GM12878 (cell line): ENCODE results near the gene MAGED4. TPM values are rescaled to one million over a fixed set of nuclear protein-coding genes. Genes with fewer than 3 reads are reported as not detected.

Experiments used
- ATAC-seq: fragments of 200-7000 bp; cut with Tn5 transposase; 3 replicates; pipeline ENCODE4 v1.9.1; 2020; ENCODE audit warnings: mild to moderate bottlenecking, moderate library complexity
- BruUV-seq: library from RNA; stranded (reverse); fragments of 400-500 nt; replicated peaks from 2 replicates; lab custom pipeline; 2021; lab: Mats Ljungman, UMichigan
- CTCF ChIA-PET: fragments of 300-600 bp; sonication (Branson Sonifier 250); formaldehyde crosslinking; extraction: SDS; loops from one replicate; lab custom pipeline; 2021; ENCODE audit warnings: inconsistent platforms; lab: Yijun Ruan, JAX
- POLR2A ChIA-PET: fragments of 350-600 bp; formaldehyde crosslinking; extraction: SDS; loops from one replicate; lab custom pipeline; 2021; ENCODE audit warnings: inconsistent platforms; lab: Charles Lee
- RAD21 ChIA-PET: fragments of 300-600 bp; sonication (Branson Sonifier 250); formaldehyde crosslinking; loops from one replicate; lab custom pipeline; 2023; ENCODE audit warnings: antibody characterized with exemption; ENCODE audit not compliant: unreplicated experiment; lab: Charles Lee
- SMC1A ChIA-PET: fragments of 300-600 bp; sonication (Branson Sonifier 250); formaldehyde crosslinking; loops from one replicate; lab custom pipeline; 2023; ENCODE audit not compliant: unreplicated experiment, uncharacterized antibody; lab: Charles Lee
- DNase-seq: peaks from one replicate; pipeline ENCODE4 v3.0.0-alpha.2; 2011; ENCODE audit warnings: low read depth, low spot score
- FAIRE-seq: peaks from 3 replicates; lab custom pipeline; 2011; peaks lifted over from hg19 to GRCh38; lab: Jason Lieb, UNC
- H2AFZ ChIP-seq: 2 replicates; pipeline ENCODE4 v1.6.0; 2011; ENCODE audit warnings: low read depth, low read length, control low read depth; ENCODE audit not compliant: control insufficient read depth
- H3K27ac ChIP-seq: 2 replicates; pipeline ENCODE4 v1.5.1; 2011; ENCODE audit warnings: control low read depth; ENCODE audit not compliant: control insufficient read depth, insufficient read depth
- H3K27me3 ChIP-seq, 2 experiments: replicated peaks in 1 of 2; 2 replicates each; pipeline versions ENCODE4 v1.6.0 to v1.6.1; 2011; ENCODE audit warnings: low read length in 1 of 2; ENCODE audit not compliant: control insufficient read depth in 2 of 2, insufficient read depth in 2 of 2
- H3K36me3 ChIP-seq, 2 experiments: 2 replicates each; pipeline ENCODE4 v1.5.1; 2011; ENCODE audit warnings: low read length in 1 of 2; ENCODE audit not compliant: control insufficient read depth in 2 of 2, insufficient read depth in 2 of 2
- H3K4me1 ChIP-seq: 2 replicates; pipeline ENCODE4 v1.6.1; 2011; ENCODE audit warnings: mild to moderate bottlenecking, low read length, moderate library complexity, mixed read lengths; ENCODE audit not compliant: control insufficient read depth, insufficient read depth
- H3K4me2 ChIP-seq: 2 replicates; pipeline ENCODE4 v1.6.0; 2011; ENCODE audit warnings: control low read depth; ENCODE audit not compliant: control insufficient read depth, insufficient read depth
- H3K4me3 ChIP-seq: fragments of 200-600 bp; sonication (generic); 2 replicates; pipeline ENCODE4 v1.5.1; 2016
- H3K79me2 ChIP-seq: 2 replicates; pipeline ENCODE4 v1.6.0; 2011; ENCODE audit warnings: low read length; ENCODE audit not compliant: control insufficient read depth, insufficient read depth
- H3K9ac ChIP-seq: 2 replicates; pipeline ENCODE4 v1.8.0; 2011; ENCODE audit warnings: low read length, control low read depth, mixed read lengths; ENCODE audit not compliant: control insufficient read depth, insufficient read depth
- H3K9me3 ChIP-seq: replicated peaks from 3 replicates; pipeline ENCODE4 v1.5.1; 2011; ENCODE audit warnings: mild to moderate bottlenecking, low read length; ENCODE audit not compliant: control insufficient read depth, insufficient read depth
- H4K20me1 ChIP-seq: 2 replicates; pipeline ENCODE4 v1.6.0; 2011; ENCODE audit not compliant: control insufficient read depth, insufficient read depth
- BMI1 ChIP-seq: fragments of 450-650 bp; IDR thresholded peaks from 2 replicates; pipeline ENCODE4 v1.6.1; 2016; ENCODE audit warnings: mild to moderate bottlenecking, moderate library complexity, borderline replicate concordance
- CUX1 ChIP-seq: IDR thresholded peaks from 2 replicates; pipeline ENCODE4 v1.6.1; 2012; ENCODE audit warnings: improper control_type of control experiment, low read depth, low read length; ENCODE audit not compliant: insufficient replicate concordance
- EED ChIP-seq: sonication (generic); IDR thresholded peaks from 2 replicates; pipeline ENCODE4 v1.6.1; 2016; ENCODE audit warnings: antibody characterized with exemption, low read depth
- JUND ChIP-seq: IDR thresholded peaks from 2 replicates; pipeline ENCODE4 v1.6.1; 2012; ENCODE audit warnings: low read depth, mild to moderate bottlenecking, low read length, improper control_type of control experiment, moderate library complexity
- POU2F2 ChIP-seq: IDR thresholded peaks from 3 replicates; pipeline ENCODE4 v1.6.1; 2011; ENCODE audit warnings: low read depth, mild to moderate bottlenecking, low read length, borderline replicate concordance
- PRDM15 ChIP-seq: fragments of 450-650 bp; formaldehyde crosslinking; IDR thresholded peaks from 2 replicates; pipeline ENCODE4 v1.4.0; 2020; ENCODE audit warnings: mild to moderate bottlenecking, moderate library complexity
- RAD21 ChIP-seq: IDR thresholded peaks from 2 replicates; pipeline ENCODE4 v1.6.1; 2011; ENCODE audit warnings: mild to moderate bottlenecking, low read depth, low read length, moderate library complexity; ENCODE audit not compliant: insufficient read depth
- SMAD5 ChIP-seq: IDR thresholded peaks from 2 replicates; pipeline ENCODE4 v1.6.1; 2016; ENCODE audit warnings: antibody characterized with exemption, low read depth
- STAT3 ChIP-seq: IDR thresholded peaks from 2 replicates; pipeline ENCODE4 v1.6.1; 2011; ENCODE audit warnings: low read depth, low read length, improper control_type of control experiment
- TBL1XR1 ChIP-seq: IDR thresholded peaks from 2 replicates; pipeline ENCODE4 v1.6.1; 2012; ENCODE audit warnings: low read depth, low read length, improper control_type of control experiment
- ZBED1 ChIP-seq: IDR thresholded peaks from 2 replicates; pipeline ENCODE4 v1.6.1; 2016; ENCODE audit warnings: borderline replicate concordance
- ZBTB40 ChIP-seq: fragments of 450-650 bp; IDR thresholded peaks from 2 replicates; pipeline ENCODE4 v1.6.1; 2016; ENCODE audit warnings: mild to moderate bottlenecking, moderate library complexity, borderline replicate concordance
- WGBS: methylation state at CpG from one replicate; pipeline ENCODE4 v1.1.6; 2016; ENCODE audit warnings: low lambda C conversion rate; ENCODE audit not compliant: insufficient replicate concordance, insufficient coverage; ENCODE audit errors: missing lambda C conversion rate; 5-methylcytosine and 5-hydroxymethylcytosine counted together
- in situ Hi-C: fragments of 300-500 bp; cut with MboI; formaldehyde crosslinking; loops from 9 replicates; pipeline ENCODE4 v1.14.3; 2018; ENCODE audit warnings: mixed read lengths
- intact Hi-C: fragments of 100-400 bp; cut with micrococcal nuclease; formaldehyde crosslinking; loops from one replicate; pipeline ENCODE4 v1.14.2; 2022; ENCODE audit not compliant: unreplicated experiment
- polyA plus RNA-seq, 11 experiments: library from polyadenylated mRNA; depleted of rRNA in 4 of 11; unstranded in 6 of 11; stranded (reverse) in 5 of 11; fragments of >200 nt; fragmentation: Nextera tagmentation in 4 of 11; fragmentation: Illumina TruSeq in 1 of 11; extraction: Ambion mirVana in 4 of 11; extraction: Trizol in 1 of 11; gene quantifications; 1 replicate in 1 of 11; 2 replicates in 10 of 11; pipeline versions ENCODE4 v1.2.1 to v1.2.3, GENCODE V29; 2011 to 2016; ENCODE audit warnings: inconsistent platforms in 2 of 11, missing spikeins in 2 of 11, low read depth in 1 of 11
- total RNA-seq, 4 experiments: library from RNA; depleted of rRNA in 3 of 4; stranded (reverse); fragments of >200 nt in 3 of 4; fragmentation: Illumina TruSeq in 1 of 4; extraction: Trizol in 1 of 4; gene quantifications; 2 replicates each; pipeline versions ENCODE4 v1.2.1 to v1.2.3, GENCODE V29; 2013 to 2021

Gene MAGED4
- total and polyA plus RNA-seq, 10 of the 15 experiments (the other 5 are each of a cell fraction or from before 2014, with no cell fraction given), result not detected

GRCh38 chrX:52213276-52213675, 28.6 kb downstream of the MAGED4 start:
- no peaks in the 10 kb centered on the region for H3K36me3 ChIP-seq
- in situ Hi-C loops (loop anchor here (25.0 kb wide), 1 partner anchor 99 kb away; no protein-coding TSS in a partner anchor), intact Hi-C loops (no loop called here)
- SMC1A ChIA-PET, result no interaction called here
- no TSS peak for BruUV-seq
- POLR2A ChIA-PET, result no interaction called here
- H3K9me3 ChIP-seq, result no peaks in the 10 kb centered on the region
- RAD21 ChIA-PET, result no interaction called here
- CTCF ChIA-PET, result no interaction called here
- ATAC-seq, result no peak
- H3K27ac ChIP-seq, result no peak overlapping the region
- no peak overlapping the region for H3K4me3 ChIP-seq
- H3K4me1 ChIP-seq, result no peaks in the 10 kb centered on the region
- no peak for DNase-seq
- no peak overlapping the region for H2AFZ ChIP-seq
- no peaks in the 10 kb centered on the region for H3K27me3 ChIP-seq
- H4K20me1 ChIP-seq, result no peaks in the 10 kb centered on the region
- H3K4me2 ChIP-seq, result no peak overlapping the region
- 9% methylated on average over 3 of the region's 3 CpGs for WGBS
- no peaks in the 10 kb centered on the region for H3K79me2 ChIP-seq
- H3K9ac ChIP-seq, result no peak overlapping the region
- no peak for FAIRE-seq
- TF ChIP-seq RAD21 (no peak), POU2F2 (no peak), BMI1 (no peak), PRDM15 (CRISPR knock-in tag) (no peak), EED (no peak), JUND (no peak), STAT3 (no peak), CUX1 (no peak), SMAD5 (no peak), ZBED1 (no peak), TBL1XR1 (no peak), ZBTB40 (no peak)
